Activated naive CD8-positive, alpha-beta T cell treated with anti-CD3 and anti-CD28 coated beads, Interleukin-2, amount 10 ng/mL, durations not matched to agents 7 days and 5 days (primary cell): ENCODE measurements around the gene RAB4A. TPM values are rescaled to one million over a fixed set of nuclear protein-coding genes. Genes with fewer than 3 reads are reported as not detected.

ENCODE experiments used
- ATAC-seq: fragments of 150-1000 bp; cut with Tn5 transposase; one replicate; pipeline ENCODE4 v1.10.0; 2021; ENCODE audit warnings: low read depth, moderate library complexity
- POLR2A ChIA-PET: fragments of 350-600 bp; sonication (Branson Sonifier 250); formaldehyde crosslinking; loops from one replicate; lab custom pipeline; 2021; ENCODE audit warnings: antibody characterized with exemption; lab: Charles Lee
- DNase-seq: peaks from one replicate; pipeline ENCODE4 v3.0.0; 2021
- H3K27ac Mint-ChIP-seq: one replicate; pipeline ENCODE4 v1.8.0; 2022; ENCODE audit warnings: mild to moderate bottlenecking, mixed read lengths
- H3K27me3 Mint-ChIP-seq: one replicate; pipeline ENCODE4 v1.8.0; 2022; ENCODE audit warnings: mild to moderate bottlenecking, moderate library complexity, mixed read lengths
- H3K36me3 Mint-ChIP-seq: one replicate; pipeline ENCODE4 v1.8.0; 2021; ENCODE audit warnings: mild to moderate bottlenecking, mixed read lengths
- H3K4me1 Mint-ChIP-seq: one replicate; pipeline ENCODE4 v1.8.0; 2021; ENCODE audit warnings: mixed read lengths
- H3K4me3 Mint-ChIP-seq: one replicate; pipeline ENCODE4 v1.8.0; 2022; ENCODE audit warnings: mild to moderate bottlenecking, moderate library complexity, mixed read lengths
- H3K9me3 Mint-ChIP-seq: one replicate; pipeline ENCODE4 v1.8.0; 2021; ENCODE audit warnings: mixed read lengths
- total RNA-seq, 2 experiments: library from RNA; stranded (reverse); gene quantifications; one replicate each; pipeline ENCODE4 v1.2.3, GENCODE V29; 2021

RAB4A gene
- total RNA-seq, 2 experiments from 2014 or later, result 38.1 to 44.6 TPM

- H3K27ac Mint-ChIP-seq, result no peak overlapping the region
- no peaks in the 10 kb centered on the region for H3K27me3 Mint-ChIP-seq
- POLR2A ChIA-PET, result no interaction called here
- no peak for DNase-seq
- no peak for ATAC-seq
- no peak overlapping the region for H3K4me3 Mint-ChIP-seq
- peaks cover 5% of the 10 kb centered on the region for H3K36me3 Mint-ChIP-seq
- peaks cover 26% of the 10 kb centered on the region for H3K4me1 Mint-ChIP-seq
- H3K9me3 Mint-ChIP-seq, result peaks cover 4% of the 10 kb centered on the region
These were observed 2.4 kb upstream of the RAB4A start for GRCh38 chr1:229268505-229268904.

- POLR2A ChIA-PET, result interaction anchor here (0.6 to 1.2 kb wide), 4 partner anchors 10 to 350 kb away, joined by 3 to 7 read pairs (median 4); no protein-coding TSS in a partner anchor
These were observed 693 bp downstream of the RAB4A start for GRCh38 chr1:229271448-229272159.

GRCh38 chr1:229272164-229273158 is 1.6 kb downstream of the RAB4A start:
- no peak for DNase-seq
- POLR2A ChIA-PET, result interaction anchor here (1.1 to 1.2 kb wide), 2 partner anchors 18 to 210 kb away, joined by 4 read pairs; no protein-coding TSS in a partner anchor
- H3K27ac Mint-ChIP-seq, result peak overlapping the region; percentile 88
- H3K4me1 Mint-ChIP-seq, result peaks cover 26% of the 10 kb centered on the region
- H3K4me3 Mint-ChIP-seq, result peak overlapping the region; percentile 98
- ATAC-seq, result no peak
- no peaks in the 10 kb centered on the region for H3K9me3 Mint-ChIP-seq
- H3K27me3 Mint-ChIP-seq, result no peaks in the 10 kb centered on the region
- H3K36me3 Mint-ChIP-seq, result peaks cover 9% of the 10 kb centered on the region

More at GRCh38 chr1:229271448-229272159, 693 bp downstream of the RAB4A start:
- Mint-ChIP-seq H3K36me3 (peaks cover 13% of the 10 kb centered on the region), H3K27me3 (no peaks in the 10 kb centered on the region), H3K4me1 (peaks cover 30% of the 10 kb centered on the region), H3K27ac (peak overlapping the region; percentile 88), H3K4me3 (peak overlapping the region; percentile 98), H3K9me3 (peaks cover 4% of the 10 kb centered on the region)
- DNase-seq (no peak), ATAC-seq (peak; percentile 75)

GRCh38 chr1:229273507-229274232 is 2.8 kb downstream of the RAB4A start:
- no peak overlapping the region for H3K27ac Mint-ChIP-seq
- no peaks in the 10 kb centered on the region for H3K27me3 Mint-ChIP-seq
- peaks cover 26% of the 10 kb centered on the region for H3K4me1 Mint-ChIP-seq
- POLR2A ChIA-PET, result no interaction called here
- ATAC-seq (no peak), DNase-seq (no peak)
- H3K4me3 Mint-ChIP-seq, result no peak overlapping the region
- no peaks in the 10 kb centered on the region for H3K9me3 Mint-ChIP-seq
- peaks cover 9% of the 10 kb centered on the region for H3K36me3 Mint-ChIP-seq

- Mint-ChIP-seq H3K36me3 (peaks cover 9% of the 10 kb centered on the region), H3K4me1 (peaks cover 26% of the 10 kb centered on the region), H3K4me3 (no peak overlapping the region), H3K27me3 (no peaks in the 10 kb centered on the region), H3K9me3 (no peaks in the 10 kb centered on the region), H3K27ac (no peak overlapping the region)
- DNase-seq (no peak), ATAC-seq (no peak)
- POLR2A ChIA-PET, result no interaction called here
These were observed 4.1 kb downstream of the RAB4A start for GRCh38 chr1:229275005-229275404.

- Mint-ChIP-seq H3K27me3 (no peaks in the 10 kb centered on the region), H3K27ac (no peak overlapping the region), H3K4me1 (peaks cover 10% of the 10 kb centered on the region), H3K4me3 (no peak overlapping the region), H3K9me3 (no peaks in the 10 kb centered on the region), H3K36me3 (peaks cover 25% of the 10 kb centered on the region)
- ATAC-seq (no peak), DNase-seq (no peak)
- POLR2A ChIA-PET, result no interaction called here
These were observed 7.3 kb downstream of the RAB4A start for GRCh38 chr1:229278120-229278741.

- Mint-ChIP-seq H3K27ac (no peak overlapping the region), H3K27me3 (no peaks in the 10 kb centered on the region), H3K4me1 (peaks cover 9% of the 10 kb centered on the region), H3K36me3 (peaks cover 24% of the 10 kb centered on the region), H3K9me3 (no peaks in the 10 kb centered on the region), H3K4me3 (no peak overlapping the region)
- DNase-seq (no peak), ATAC-seq (no peak)
- POLR2A ChIA-PET, result no interaction called here
These were observed 8.3 kb downstream of the RAB4A start for GRCh38 chr1:229279242-229279641.

- ATAC-seq (no peak), DNase-seq (no peak)
- H3K4me1 Mint-ChIP-seq, result peaks cover 5% of the 10 kb centered on the region
- no peaks in the 10 kb centered on the region for H3K27me3 Mint-ChIP-seq
- POLR2A ChIA-PET, result no interaction called here
- H3K27ac Mint-ChIP-seq, result no peak overlapping the region
- H3K4me3 Mint-ChIP-seq, result no peak overlapping the region
- H3K9me3 Mint-ChIP-seq, result no peaks in the 10 kb centered on the region
- H3K36me3 Mint-ChIP-seq, result peaks cover 21% of the 10 kb centered on the region
These were observed 9.3 kb downstream of the RAB4A start for GRCh38 chr1:229280037-229280828.

GRCh38 chr1:229280921-229281320 is 10.0 kb downstream of the RAB4A start:
- no peak overlapping the region for H3K27ac Mint-ChIP-seq
- POLR2A ChIA-PET, result no interaction called here
- DNase-seq (no peak), ATAC-seq (no peak)
- H3K27me3 Mint-ChIP-seq, result no peaks in the 10 kb centered on the region
- H3K9me3 Mint-ChIP-seq, result no peaks in the 10 kb centered on the region
- peaks cover 20% of the 10 kb centered on the region for H3K36me3 Mint-ChIP-seq
- peaks cover 7% of the 10 kb centered on the region for H3K4me1 Mint-ChIP-seq
- H3K4me3 Mint-ChIP-seq, result no peak overlapping the region

GRCh38 chr1:229281339-229281926 is 10.5 kb downstream of the RAB4A start:
- no peaks in the 10 kb centered on the region for H3K9me3 Mint-ChIP-seq
- H3K36me3 Mint-ChIP-seq, result peaks cover 21% of the 10 kb centered on the region
- H3K4me1 Mint-ChIP-seq, result peaks cover 5% of the 10 kb centered on the region
- ATAC-seq (no peak), DNase-seq (no peak)
- POLR2A ChIA-PET, result no interaction called here
- H3K4me3 Mint-ChIP-seq, result no peak overlapping the region
- H3K27ac Mint-ChIP-seq, result no peak overlapping the region
- no peaks in the 10 kb centered on the region for H3K27me3 Mint-ChIP-seq

GRCh38 chr1:229282295-229282823 is 11.4 kb downstream of the RAB4A start:
- no peak overlapping the region for H3K27ac Mint-ChIP-seq
- peaks cover 6% of the 10 kb centered on the region for H3K4me1 Mint-ChIP-seq
- DNase-seq (no peak), ATAC-seq (no peak)
- peaks cover 23% of the 10 kb centered on the region for H3K36me3 Mint-ChIP-seq
- no peaks in the 10 kb centered on the region for H3K27me3 Mint-ChIP-seq
- H3K4me3 Mint-ChIP-seq, result no peak overlapping the region
- no peaks in the 10 kb centered on the region for H3K9me3 Mint-ChIP-seq
- POLR2A ChIA-PET, result no interaction called here

- Mint-ChIP-seq H3K36me3 (peaks cover 24% of the 10 kb centered on the region), H3K4me1 (peaks cover 7% of the 10 kb centered on the region)
- no peak for ATAC-seq
These were observed 12.3 kb downstream of the RAB4A start for GRCh38 chr1:229283183-229283611.

More at GRCh38 chr1:229283183-229283611, 12.3 kb downstream of the RAB4A start:
- H3K9me3 Mint-ChIP-seq, result no peaks in the 10 kb centered on the region
- H3K27ac Mint-ChIP-seq, result no peak overlapping the region
- H3K27me3 Mint-ChIP-seq, result no peaks in the 10 kb centered on the region
- no peak for DNase-seq
- POLR2A ChIA-PET, result no interaction called here
- no peak overlapping the region for H3K4me3 Mint-ChIP-seq
